MG63 (cell line): ENCODE data around the gene ITPR2. TPM values are rescaled to one million over a fixed set of nuclear protein-coding genes. Genes with fewer than 3 reads are reported as not detected.
"Not testable (repeated sequence)": the region's sequence is repeated elsewhere in the genome, so short reads cannot be mapped to it uniquely, and the experiment has no call there.

Experiments
- DNase-seq: peaks from one replicate; pipeline ENCODE4 v3.0.0-alpha.2; 2020
- H3K27me3 ChIP-seq: fragments of 250-450 bp; sonication (Bioruptor Pico); 2 replicates; pipeline ENCODE4 v1.5.1; 2020; ENCODE audit warnings: mild to moderate bottlenecking, moderate library complexity
- H3K36me3 ChIP-seq: fragments of 250-450 bp; sonication (Bioruptor Pico); 2 replicates; pipeline ENCODE4 v1.5.1; 2020; ENCODE audit warnings: mild to moderate bottlenecking, moderate library complexity
- H3K4me3 ChIP-seq: fragments of 250-450 bp; sonication (Bioruptor Pico); 2 replicates; pipeline ENCODE4 v1.5.1; 2020; ENCODE audit warnings: mild to moderate bottlenecking, moderate library complexity
- H3K9me3 ChIP-seq: fragments of 250-450 bp; sonication (Bioruptor Pico); 2 replicates; pipeline ENCODE4 v1.5.1; 2020; ENCODE audit warnings: mild to moderate bottlenecking, moderate library complexity
- total RNA-seq: library from RNA; depleted of rRNA; stranded (reverse); fragments of >200 nt; shearing (Covaris generic); gene quantifications from 2 replicates; pipeline ENCODE4 v1.2.3, GENCODE V29; 2014; ENCODE audit warnings: low replicate concordance

Gene ITPR2
- total RNA-seq, 1 experiment from 2014 or later, result 4.6 TPM

GRCh38 chr12:26697217-26697616, 135.8 kb downstream of the ITPR2 start:
- no peak overlapping the region for H3K4me3 ChIP-seq
- no peaks in the 10 kb centered on the region for H3K36me3 ChIP-seq
- no peak for DNase-seq
- H3K27me3 ChIP-seq, result no peaks in the 10 kb centered on the region; the same call in 1 of the 2 replicates
- H3K9me3 ChIP-seq, result no peaks in the 10 kb centered on the region

DNA sequence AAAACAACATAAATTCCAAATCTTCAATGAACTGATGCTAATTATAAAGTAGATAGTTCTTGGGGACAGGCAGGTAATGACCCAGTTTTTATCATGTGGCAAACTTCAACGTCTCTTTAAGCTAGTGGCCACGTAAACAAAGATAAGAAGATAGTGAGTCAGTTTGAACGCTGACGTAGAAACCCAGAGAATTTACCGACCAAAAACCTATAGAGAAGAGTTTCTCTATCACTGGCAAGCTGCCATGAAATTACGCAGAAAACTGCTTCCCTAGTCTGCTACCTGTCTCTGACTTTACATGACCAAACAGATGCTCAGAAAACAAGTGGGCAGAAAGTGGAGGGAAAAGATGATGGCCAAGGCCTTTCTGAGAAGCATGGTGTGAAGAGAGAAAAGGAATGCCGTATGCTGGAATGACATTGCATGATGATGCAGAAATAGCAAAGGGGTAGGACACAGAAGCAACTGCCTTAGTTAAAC, 136.3 kb downstream of the ITPR2 start:
- H3K9me3 ChIP-seq, result no peaks in the 10 kb centered on the region
- no peak overlapping the region for H3K4me3 ChIP-seq
- H3K36me3 ChIP-seq, result no peaks in the 10 kb centered on the region
- H3K27me3 ChIP-seq, result no peaks in the 10 kb centered on the region; the same call in 1 of the 2 replicates
- no peak for DNase-seq

GRCh38 chr12:26696048-26696612, 136.9 kb downstream of the ITPR2 start:
- H3K27me3 ChIP-seq, result no peaks in the 10 kb centered on the region; the same call in 1 of the 2 replicates
- no peak for DNase-seq
- H3K9me3 ChIP-seq, result no peaks in the 10 kb centered on the region
- no peak overlapping the region for H3K4me3 ChIP-seq
- no peaks in the 10 kb centered on the region for H3K36me3 ChIP-seq

GRCh38 chr12:26694402-26694801, 138.6 kb downstream of the ITPR2 start:
- no peaks in the 10 kb centered on the region; the same call in 1 of the 2 replicates for H3K27me3 ChIP-seq
- H3K4me3 ChIP-seq, result no peak overlapping the region
- DNase-seq, result no peak
- no peaks in the 10 kb centered on the region for H3K36me3 ChIP-seq
- H3K9me3 ChIP-seq, result no peaks in the 10 kb centered on the region

DNA sequence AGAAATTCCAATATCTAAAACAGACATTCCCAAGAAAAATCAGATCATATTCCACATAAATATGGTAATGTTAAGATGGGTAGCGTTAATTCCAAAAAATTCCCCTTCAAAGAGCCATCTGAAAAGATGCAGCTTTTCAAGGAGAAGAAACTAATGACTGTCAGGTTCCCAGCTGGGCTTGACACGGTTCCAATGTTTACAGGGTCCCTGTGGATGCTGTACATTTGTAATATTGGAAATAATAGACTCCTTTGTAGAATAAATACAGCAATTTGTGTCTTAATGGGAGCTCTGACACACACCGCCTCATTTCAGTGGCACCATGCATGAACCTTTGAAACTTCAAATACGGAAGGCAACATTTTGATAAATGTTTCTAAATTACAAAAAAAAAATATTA, 140.6 kb downstream of the ITPR2 start:
- no peaks in the 10 kb centered on the region; the same call in 1 of the 2 replicates for H3K27me3 ChIP-seq
- no peak overlapping the region for H3K4me3 ChIP-seq
- H3K9me3 ChIP-seq, result no peaks in the 10 kb centered on the region
- H3K36me3 ChIP-seq, result no peaks in the 10 kb centered on the region
- DNase-seq, result no peak

DNA sequence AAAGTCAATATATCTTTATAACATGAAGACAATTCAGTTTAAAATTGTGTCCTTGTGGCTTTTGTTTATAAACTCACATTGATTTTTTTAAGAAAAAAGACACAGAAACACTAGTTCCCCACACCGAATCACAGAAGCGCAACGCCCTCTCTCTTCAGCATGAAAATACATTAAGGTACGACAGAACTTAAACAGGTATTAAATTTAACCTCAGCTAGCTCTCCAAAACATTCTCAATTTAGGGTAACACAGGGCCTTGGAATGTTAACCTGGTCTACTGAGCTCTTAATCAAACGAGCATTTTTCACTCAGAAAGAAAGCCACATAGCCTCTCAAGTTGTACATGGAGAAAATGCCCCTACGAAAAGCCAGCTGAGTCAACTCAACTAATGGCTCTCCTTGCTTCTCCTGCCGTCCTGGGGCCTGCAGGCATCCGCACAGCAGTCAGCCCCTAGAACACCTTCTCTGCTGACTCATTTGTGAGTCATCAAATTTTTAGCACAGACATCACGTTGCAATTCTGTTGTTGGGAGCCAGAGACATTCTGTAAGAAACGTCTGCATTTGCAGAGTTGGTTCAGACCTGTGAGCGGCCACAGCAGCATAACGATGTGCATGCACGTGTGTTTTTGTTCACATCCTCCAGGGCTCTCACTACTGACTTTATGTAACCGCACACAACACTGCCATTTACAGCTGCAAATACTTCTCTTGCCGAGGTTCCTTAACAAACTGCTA, 141.6 kb downstream of the ITPR2 start:
- no peaks in the 10 kb centered on the region; the same call in 1 of the 2 replicates for H3K27me3 ChIP-seq
- H3K9me3 ChIP-seq, result no peaks in the 10 kb centered on the region
- DNase-seq, result peak; percentile 79
- no peak overlapping the region for H3K4me3 ChIP-seq
- no peaks in the 10 kb centered on the region for H3K36me3 ChIP-seq

- H3K9me3 ChIP-seq, result no peaks in the 10 kb centered on the region
- no peaks in the 10 kb centered on the region for H3K36me3 ChIP-seq
- DNase-seq, result no peak
These were observed 142.4 kb downstream of the ITPR2 start for GRCh38 chr12:26690601-26691000.

DNA sequence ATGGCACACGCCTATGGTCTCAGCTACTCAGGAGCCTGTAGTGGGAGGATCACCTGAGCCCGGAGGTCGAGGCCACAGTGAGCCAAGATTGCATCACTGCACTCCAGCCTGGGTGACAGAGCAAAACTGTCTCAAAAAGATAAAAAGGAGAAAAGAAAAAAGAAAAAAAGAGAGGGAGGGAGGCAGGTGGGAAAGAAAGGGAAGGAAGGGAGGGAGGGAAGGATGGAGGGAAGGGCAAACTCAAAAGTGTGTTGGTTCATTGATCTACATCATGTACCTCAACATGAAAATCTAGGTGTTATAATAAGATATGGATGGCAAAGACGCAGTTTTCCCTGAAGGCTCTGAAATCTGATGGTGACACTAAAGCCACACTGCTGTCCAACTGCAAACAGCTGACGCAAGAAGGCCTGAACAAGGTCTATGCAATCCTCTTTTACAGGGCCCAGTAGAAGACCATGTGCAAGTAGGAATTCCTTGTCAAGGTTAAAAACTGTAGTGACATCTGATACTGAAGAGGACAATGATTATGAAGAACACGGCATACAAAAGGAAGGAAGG, 143.6 kb downstream of the ITPR2 start:
- Histone ChIP-seq H3K9me3 (no peaks in the 10 kb centered on the region), H3K4me3 (no peak overlapping the region), H3K27me3 (no peaks in the 10 kb centered on the region; the same call in 1 of the 2 replicates), H3K36me3 (no peaks in the 10 kb centered on the region)
- no peak for DNase-seq

More at GRCh38 chr12:26690601-26691000, 142.4 kb downstream of the ITPR2 start:
- no peaks in the 10 kb centered on the region; the same call in 1 of the 2 replicates for H3K27me3 ChIP-seq
- H3K4me3 ChIP-seq, result no peak overlapping the region

- no peaks in the 10 kb centered on the region; the same call in 1 of the 2 replicates for H3K27me3 ChIP-seq
- peak; percentile 18 for DNase-seq
- H3K4me3 ChIP-seq, result no peak overlapping the region
- no peaks in the 10 kb centered on the region; the same call in 1 of the 2 replicates for H3K9me3 ChIP-seq
- no peaks in the 10 kb centered on the region for H3K36me3 ChIP-seq
These were observed 144.6 kb downstream of the ITPR2 start for GRCh38 chr12:26688344-26688904.

- Histone ChIP-seq H3K27me3 (no peaks in the 10 kb centered on the region), H3K4me3 (no peak overlapping the region), H3K9me3 (no peaks in the 10 kb centered on the region; the same call in 1 of the 2 replicates), H3K36me3 (no peaks in the 10 kb centered on the region)
- DNase-seq, result no peak
These were observed 146.6 kb downstream of the ITPR2 start for GRCh38 chr12:26686408-26686807.

- no peak for DNase-seq
- Histone ChIP-seq H3K27me3 (no peaks in the 10 kb centered on the region), H3K9me3 (no peaks in the 10 kb centered on the region; the same call in 1 of the 2 replicates), H3K4me3 (no peak overlapping the region), H3K36me3 (no peaks in the 10 kb centered on the region)
These were observed 148.9 kb downstream of the ITPR2 start for GRCh38 chr12:26684101-26684500.

- Histone ChIP-seq H3K27me3 (no peaks in the 10 kb centered on the region), H3K9me3 (no peaks in the 10 kb centered on the region; the same call in 1 of the 2 replicates), H3K36me3 (no peaks in the 10 kb centered on the region), H3K4me3 (no peak overlapping the region)
- DNase-seq, result no peak
These were observed 149.6 kb downstream of the ITPR2 start for GRCh38 chr12:26683443-26683842.

DNA sequence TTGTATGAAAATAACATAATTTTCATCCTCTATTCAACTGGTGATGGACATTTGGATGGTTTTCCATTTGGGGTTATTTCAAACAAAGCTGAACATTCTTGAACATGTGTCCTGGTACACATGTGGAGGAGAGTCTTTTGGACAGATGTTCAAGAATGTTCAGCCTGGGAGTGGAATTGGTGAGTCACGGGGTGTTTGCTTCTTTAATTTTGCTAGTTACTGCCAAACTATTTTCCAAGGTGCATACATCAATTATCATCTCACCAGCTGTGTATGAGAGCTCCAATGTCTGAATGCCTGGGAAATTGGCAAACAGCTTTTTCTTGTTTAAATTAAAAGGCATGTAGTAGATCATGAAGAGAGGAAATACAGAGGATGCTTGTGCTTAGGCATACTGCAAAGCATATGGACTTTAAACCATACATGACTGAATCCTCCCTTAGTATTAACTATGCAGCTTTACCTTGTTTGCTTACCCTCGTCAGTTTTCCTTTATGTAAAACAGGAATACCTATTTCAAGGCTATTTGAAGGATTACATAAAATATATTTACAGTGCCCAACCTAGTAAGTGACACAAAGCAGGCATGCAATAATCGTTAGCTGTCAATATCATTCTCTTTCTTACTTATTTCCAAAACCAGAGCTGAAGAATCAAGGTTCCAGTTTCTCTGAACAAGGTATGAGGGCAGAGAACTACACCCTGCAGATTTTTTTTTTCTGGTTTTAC, 152.1 kb downstream of the ITPR2 start:
- H3K9me3 ChIP-seq, result no peaks in the 10 kb centered on the region; the same call in 1 of the 2 replicates
- H3K27me3 ChIP-seq, result no peaks in the 10 kb centered on the region
- H3K36me3 ChIP-seq, result no peaks in the 10 kb centered on the region
- DNase-seq, result peak; percentile 33
- H3K4me3 ChIP-seq, result no peak overlapping the region

- no peaks in the 10 kb centered on the region; the same call in 1 of the 2 replicates for H3K9me3 ChIP-seq
- peak; percentile 38 for DNase-seq
- no peak overlapping the region for H3K4me3 ChIP-seq
- H3K27me3 ChIP-seq, result no peaks in the 10 kb centered on the region
- no peaks in the 10 kb centered on the region for H3K36me3 ChIP-seq
These were observed 154.0 kb downstream of the ITPR2 start for GRCh38 chr12:26678697-26679660.

DNA sequence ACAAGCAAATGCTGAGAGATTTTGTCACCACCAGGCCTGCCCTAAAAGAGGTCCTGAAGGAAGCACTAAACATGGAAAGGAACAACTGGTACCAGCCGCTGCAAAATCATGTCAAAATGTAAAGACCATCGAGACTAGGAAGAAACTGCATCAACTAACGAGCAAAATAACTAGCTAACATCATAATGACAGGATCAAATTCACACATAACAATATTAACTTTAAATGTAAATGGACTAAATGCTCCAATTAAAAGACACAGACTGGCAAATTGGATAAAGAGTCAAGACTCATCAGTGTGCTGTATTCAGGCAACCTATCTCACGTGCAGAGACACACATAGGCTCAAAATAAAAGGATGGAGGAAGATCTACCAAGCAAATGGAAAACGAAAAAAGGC, 161.5 kb downstream of the ITPR2 start:
- DNase-seq, H3K9me3 ChIP-seq, H3K27me3 ChIP-seq, H3K36me3 ChIP-seq, H3K4me3 ChIP-seq: not testable (repeated sequence)
